Neuron (in vitro differentiated cells): ENCODE measurements around the gene SCARB2.
"Not testable (repeated sequence)": the region's sequence is repeated elsewhere in the genome, so short reads cannot be mapped to it uniquely, and the experiment has no call there.

Experiments
- H2AFZ ChIP-seq: one replicate; pipeline ENCODE4 v1.6.1; 2013; ENCODE audit warnings: low read depth, mild to moderate bottlenecking, inconsistent platforms, low read length, moderate library complexity
- H3K27me3 ChIP-seq: one replicate; pipeline ENCODE4 v1.6.1; 2013; ENCODE audit warnings: low read length; ENCODE audit not compliant: insufficient read depth
- H3K36me3 ChIP-seq: one replicate; pipeline ENCODE4 v1.6.1; 2013; ENCODE audit warnings: low read length; ENCODE audit not compliant: insufficient read depth
- H3K4me1 ChIP-seq: one replicate; pipeline ENCODE4 v1.6.1; 2013; ENCODE audit warnings: low read length; ENCODE audit not compliant: insufficient read depth
- H3K4me3 ChIP-seq: 2 replicates; pipeline ENCODE4 v1.5.1; 2013; ENCODE audit warnings: mild to moderate bottlenecking, low read length, moderate library complexity
- H3K9me3 ChIP-seq: one replicate; pipeline ENCODE4 v1.6.1; 2013; ENCODE audit warnings: low read length

SCARB2 gene

DNA sequence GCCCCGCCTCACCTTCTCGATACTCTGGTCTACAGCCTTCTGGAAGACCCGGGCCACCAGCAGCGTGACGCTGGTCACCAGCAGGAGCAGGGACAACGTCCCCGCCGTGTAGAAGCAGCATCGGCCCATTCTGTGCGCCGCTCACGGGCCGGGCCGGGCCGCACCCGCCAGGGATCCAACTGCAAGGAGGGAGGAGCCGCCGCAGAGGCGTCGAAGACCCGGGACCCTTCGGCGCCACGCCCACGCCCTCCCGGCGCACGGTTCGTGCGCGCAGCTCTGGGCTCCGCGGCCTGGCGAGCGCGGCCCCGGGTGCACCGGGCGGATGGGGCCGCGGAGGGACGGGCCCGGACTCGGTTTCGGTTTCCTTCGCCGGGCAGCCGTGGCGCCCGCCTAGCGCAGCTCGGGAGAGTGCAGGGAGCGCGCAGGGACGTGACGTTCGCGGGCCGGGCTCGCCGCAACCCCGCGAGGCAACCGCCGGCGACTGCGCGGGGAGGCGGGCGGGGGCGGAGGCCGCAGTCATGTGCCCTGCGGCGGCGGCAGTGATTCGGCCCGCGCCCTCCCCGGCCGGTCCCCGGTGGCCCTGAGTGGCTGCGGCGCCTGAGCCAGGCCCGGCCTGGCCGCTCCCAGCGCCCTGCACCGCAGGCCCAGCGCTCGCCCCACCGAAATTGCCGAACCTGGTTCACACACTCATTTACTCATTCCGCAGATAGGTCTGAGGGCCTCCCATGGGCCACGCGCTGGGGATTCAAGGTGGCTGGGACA, at the start of gene SCARB2:
Gene SCARB2, minus strand, starts transcription at position 410 of the 762 bp plus-strand sequence. Its CDS starts 281 bp downstream, at position 129.
- peak within 1 kb of the TSS; percentile 67 for H3K4me3 ChIP-seq
- H2AFZ ChIP-seq = peak within 1 kb of the TSS; percentile 67
- no peaks in the 10 kb centered on the region for H3K9me3 ChIP-seq
- H3K36me3 ChIP-seq = peaks cover 6% of the 10 kb centered on the region
- no peaks in the 10 kb centered on the region for H3K27me3 ChIP-seq
- H3K4me1 ChIP-seq = peaks cover 24% of the 10 kb centered on the region

GRCh38 chr4:76260571-76260970, 46.9 kb upstream of the SCARB2 start:
- no peaks in the 10 kb centered on the region for H3K9me3 ChIP-seq
- no peak overlapping the region for H3K4me3 ChIP-seq
- H3K27me3 ChIP-seq = no peaks in the 10 kb centered on the region
- H3K4me1 ChIP-seq = peaks cover 7% of the 10 kb centered on the region
- H2AFZ ChIP-seq = no peak overlapping the region
- H3K36me3 ChIP-seq = peaks cover 3% of the 10 kb centered on the region

DNA sequence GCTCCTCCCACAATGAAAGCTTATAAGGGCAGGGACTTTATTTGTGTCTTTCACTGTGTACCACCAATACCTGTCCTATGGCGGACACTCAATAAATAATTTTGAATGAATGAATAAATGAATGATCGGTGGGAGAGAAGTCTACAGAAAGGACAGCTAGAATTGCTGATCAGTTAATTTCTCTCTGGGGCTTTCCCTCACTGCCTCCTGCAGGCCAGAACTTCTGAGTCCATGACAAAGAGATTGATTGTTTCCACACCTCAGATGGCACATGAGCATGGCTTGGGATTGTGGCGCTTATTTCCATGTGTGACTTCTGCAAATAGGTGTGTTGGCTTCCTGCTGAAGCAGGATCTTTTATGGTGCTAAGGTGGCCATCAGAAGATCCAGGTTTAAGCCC, 44.2 kb upstream of the SCARB2 start:
- Histone ChIP-seq H3K4me3 (no peak overlapping the region), H3K27me3 (no peaks in the 10 kb centered on the region), H3K9me3 (no peaks in the 10 kb centered on the region), H3K36me3 (no peaks in the 10 kb centered on the region), H2AFZ (no peak overlapping the region), H3K4me1 (peaks cover 7% of the 10 kb centered on the region)

DNA sequence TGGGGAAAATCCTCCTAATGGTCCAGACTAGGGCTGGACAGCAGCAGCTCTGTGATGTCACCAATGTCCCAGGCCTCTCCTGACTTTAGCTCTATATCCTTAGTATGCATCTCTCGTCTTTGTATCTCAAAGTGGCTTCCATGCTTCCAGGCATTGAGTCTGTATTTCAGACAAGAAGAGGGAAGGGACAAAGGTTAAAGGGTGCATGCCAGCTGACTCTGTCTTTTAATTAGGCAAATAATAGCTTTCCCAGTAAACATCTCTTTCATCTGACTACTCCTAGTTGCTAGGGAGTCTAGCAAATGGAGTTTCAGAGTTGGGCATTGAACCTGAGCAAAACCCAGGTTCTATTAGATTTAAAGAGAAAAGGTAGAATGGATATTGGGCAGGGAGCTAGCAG, 43.3 kb upstream of the SCARB2 start:
- peaks cover 12% of the 10 kb centered on the region for H3K4me1 ChIP-seq
- no peaks in the 10 kb centered on the region for H3K9me3 ChIP-seq
- H2AFZ ChIP-seq = no peak overlapping the region
- H3K36me3 ChIP-seq = no peaks in the 10 kb centered on the region
- no peak overlapping the region for H3K4me3 ChIP-seq
- H3K27me3 ChIP-seq = no peaks in the 10 kb centered on the region

- Histone ChIP-seq H3K36me3 (no peaks in the 10 kb centered on the region), H3K4me3 (no peak overlapping the region), H3K27me3 (no peaks in the 10 kb centered on the region), H3K4me1 (peaks cover 14% of the 10 kb centered on the region), H2AFZ (no peak overlapping the region), H3K9me3 (no peaks in the 10 kb centered on the region)
Observed at GRCh38 chr4:76256032-76256431, 42.4 kb upstream of the SCARB2 start.

DNA sequence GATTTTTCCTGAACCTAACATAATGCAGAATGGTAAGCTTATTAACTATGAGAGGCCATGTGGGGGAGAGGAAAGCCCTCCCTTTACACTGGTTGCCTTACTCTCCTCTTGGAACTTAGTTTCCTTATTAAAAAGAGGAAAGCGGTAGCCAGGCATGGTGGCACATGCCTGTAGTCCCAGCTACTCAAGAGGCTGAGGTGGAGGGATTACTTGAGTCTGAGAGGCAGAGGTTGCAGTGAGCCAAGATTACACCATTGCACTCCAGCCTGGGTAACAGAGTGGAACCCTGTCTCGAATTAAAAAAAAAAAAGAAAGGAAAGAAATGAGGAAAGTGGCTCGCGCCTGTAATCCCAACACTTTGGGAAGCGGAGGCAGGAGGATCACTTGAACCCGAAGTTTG, 39.9 kb upstream of the SCARB2 start:
- H3K4me1 ChIP-seq = peaks cover 14% of the 10 kb centered on the region
- H3K9me3 ChIP-seq = no peaks in the 10 kb centered on the region
- no peaks in the 10 kb centered on the region for H3K36me3 ChIP-seq
- H3K4me3 ChIP-seq = no peak overlapping the region
- no peak overlapping the region for H2AFZ ChIP-seq
- peaks cover 5% of the 10 kb centered on the region for H3K27me3 ChIP-seq

DNA sequence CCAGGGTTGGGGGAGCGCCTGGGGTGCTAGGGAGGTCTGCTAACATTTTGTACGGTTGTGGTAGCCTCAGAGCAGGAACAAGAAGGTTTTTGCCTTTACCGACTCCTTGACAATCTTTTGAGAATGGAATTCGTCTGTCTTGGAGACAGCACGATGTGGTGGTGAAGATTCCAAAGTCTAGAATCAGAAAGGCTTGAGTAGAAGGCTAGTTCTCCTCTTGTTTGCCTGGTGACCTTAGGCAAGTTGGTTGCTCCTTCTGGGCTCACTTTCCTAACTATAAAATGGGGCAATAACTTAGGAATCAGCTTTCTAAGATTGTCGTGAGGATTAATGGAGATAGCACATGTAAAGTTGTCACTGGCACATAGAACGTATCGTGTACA, 38.6 kb upstream of the SCARB2 start:
- Histone ChIP-seq H3K36me3 (no peaks in the 10 kb centered on the region), H2AFZ (peak overlapping the region; percentile 89), H3K27me3 (peaks cover 5% of the 10 kb centered on the region), H3K4me3 (peak overlapping the region; percentile 68), H3K9me3 (no peaks in the 10 kb centered on the region), H3K4me1 (peaks cover 14% of the 10 kb centered on the region)

- Histone ChIP-seq H3K36me3 (no peaks in the 10 kb centered on the region), H3K27me3 (peaks cover 5% of the 10 kb centered on the region), H3K9me3 (no peaks in the 10 kb centered on the region), H3K4me1 (peaks cover 10% of the 10 kb centered on the region), H2AFZ (peak within 1 kb of the TSS; percentile 89), H3K4me3 (peak within 1 kb of the TSS; percentile 68)
Observed at GRCh38 chr4:76251441-76252270, 38.0 kb upstream of the SCARB2 start, which contains the start of gene FAM47E. FAM47E (plus strand) TSS chr4:76251721; CDS start chr4:76251747, 26 bp downstream.

GRCh38 chr4:76250962-76251361, 37.3 kb upstream of the SCARB2 start:
- Histone ChIP-seq H3K9me3 (no peaks in the 10 kb centered on the region), H2AFZ (peak overlapping the region; percentile 89), H3K4me1 (peaks cover 7% of the 10 kb centered on the region), H3K27me3 (peaks cover 7% of the 10 kb centered on the region), H3K4me3 (peak overlapping the region; percentile 68), H3K36me3 (no peaks in the 10 kb centered on the region)

DNA sequence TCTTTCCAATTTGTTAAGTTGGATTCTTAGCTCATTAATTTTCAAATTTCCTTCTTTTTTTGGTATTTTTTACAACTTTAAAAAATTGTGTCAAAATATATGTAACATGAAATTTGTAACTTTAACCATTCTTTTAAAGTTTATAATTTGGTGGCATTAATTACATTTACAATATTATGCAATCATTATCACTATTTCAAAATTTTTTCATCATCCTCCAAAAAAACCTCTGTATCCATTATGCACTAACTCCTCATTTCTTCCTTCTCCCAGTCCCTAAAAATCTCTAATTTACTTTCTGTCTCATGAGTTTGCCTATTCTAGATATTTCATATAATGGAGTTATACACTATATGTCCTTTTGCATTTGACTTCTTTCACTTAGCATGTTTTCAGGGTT, 33.2 kb upstream of the SCARB2 start:
- Histone ChIP-seq H3K4me1 (peaks cover under 1% of the 10 kb centered on the region), H3K4me3 (no peak overlapping the region), H2AFZ (no peak overlapping the region), H3K27me3 (peaks cover 20% of the 10 kb centered on the region), H3K36me3 (no peaks in the 10 kb centered on the region), H3K9me3 (no peaks in the 10 kb centered on the region)

- peaks cover 21% of the 10 kb centered on the region for H3K27me3 ChIP-seq
- H3K36me3 ChIP-seq = no peaks in the 10 kb centered on the region
- no peak overlapping the region for H2AFZ ChIP-seq
- H3K9me3 ChIP-seq = no peaks in the 10 kb centered on the region
- no peak overlapping the region for H3K4me3 ChIP-seq
- H3K4me1 ChIP-seq = no peaks in the 10 kb centered on the region
Observed at GRCh38 chr4:76246025-76246424, 32.4 kb upstream of the SCARB2 start.

- not testable (repeated sequence) for H3K4me1 ChIP-seq, H3K4me3 ChIP-seq, H2AFZ ChIP-seq
Observed at GRCh38 chr4:76243877-76244276, 30.3 kb upstream of the SCARB2 start.

GRCh38 chr4:76240236-76240635, 26.6 kb upstream of the SCARB2 start:
- no peak overlapping the region for H2AFZ ChIP-seq
- no peaks in the 10 kb centered on the region for H3K9me3 ChIP-seq
- H3K36me3 ChIP-seq = no peaks in the 10 kb centered on the region

More at GRCh38 chr4:76243877-76244276, 30.3 kb upstream of the SCARB2 start:
- not testable (repeated sequence) for H3K9me3 ChIP-seq, H3K36me3 ChIP-seq
- peaks cover 17% of the 10 kb centered on the region for H3K27me3 ChIP-seq

More at GRCh38 chr4:76240236-76240635, 26.6 kb upstream of the SCARB2 start:
- H3K27me3 ChIP-seq = peaks cover 9% of the 10 kb centered on the region
- H3K4me3 ChIP-seq = no peak overlapping the region
- H3K4me1 ChIP-seq = no peaks in the 10 kb centered on the region
